GM23338 (cell line): ENCODE measurements around the gene EDEM1. TPM values are rescaled to one million over a fixed set of nuclear protein-coding genes. Genes with fewer than 3 reads are reported as not detected.

ENCODE experiments used
- ATAC-seq: fragments of 200-7000 bp; cut with Tn5 transposase; 3 replicates; pipeline ENCODE4 v1.9.1; 2020
- DNase-seq: peaks from one replicate; pipeline ENCODE4 v3.0.0-alpha.2; 2015; ENCODE audit warnings: low spot score
- H2AFZ ChIP-seq: fragments of 200-600 bp; sonication (generic); 2 replicates; pipeline ENCODE4 v1.8.0; 2016; ENCODE audit warnings: antibody characterized with exemption, mild to moderate bottlenecking, moderate library complexity
- H3F3A ChIP-seq: fragments of 200-600 bp; sonication (generic); replicated peaks from 2 replicates; pipeline ENCODE4 v1.8.0; 2017; ENCODE audit warnings: antibody characterized with exemption, mixed run types, low read depth
- H3K27ac ChIP-seq: fragments of 200-600 bp; sonication (generic); 2 replicates; pipeline ENCODE4 v1.6.1; 2016; ENCODE audit warnings: low read depth
- H3K27me3 ChIP-seq: fragments of 200-600 bp; sonication (generic); 2 replicates; pipeline ENCODE4 v1.8.0; 2016; ENCODE audit warnings: mild to moderate bottlenecking, mixed run types, moderate library complexity; ENCODE audit not compliant: insufficient read depth
- H3K36me3 ChIP-seq: fragments of 200-600 bp; sonication (generic); 2 replicates; pipeline ENCODE4 v1.8.0; 2016; ENCODE audit warnings: mild to moderate bottlenecking; ENCODE audit not compliant: insufficient read depth
- H3K4me1 ChIP-seq: fragments of 200-600 bp; sonication (generic); 2 replicates; pipeline ENCODE4 v1.8.0; 2016; ENCODE audit warnings: mild to moderate bottlenecking, moderate library complexity; ENCODE audit not compliant: insufficient read depth
- H3K4me2 ChIP-seq: fragments of 200-600 bp; sonication (generic); 2 replicates; pipeline ENCODE4 v1.7.1; 2017; ENCODE audit warnings: mixed run types
- H3K4me3 ChIP-seq: fragments of 200-600 bp; sonication (generic); 2 replicates; pipeline ENCODE4 v1.6.1; 2016; ENCODE audit warnings: mixed run types
- H3K79me2 ChIP-seq: fragments of 200-600 bp; sonication (generic); replicated peaks from 2 replicates; pipeline ENCODE4 v1.8.0; 2017; ENCODE audit warnings: mild to moderate bottlenecking; ENCODE audit not compliant: insufficient read depth
- H3K9me2 ChIP-seq: fragments of 200-600 bp; sonication (generic); 2 replicates; pipeline ENCODE4 v1.8.0; 2017; ENCODE audit not compliant: insufficient read depth
- H4K20me1 ChIP-seq: fragments of 200-600 bp; sonication (generic); replicated peaks from 2 replicates; pipeline ENCODE4 v1.8.0; 2017; ENCODE audit warnings: mild to moderate bottlenecking; ENCODE audit not compliant: insufficient read depth
- H3K27ac Mint-ChIP-seq: 2 replicates; pipeline ENCODE4 v1.8.0; 2020; ENCODE audit warnings: inconsistent platforms, mild to moderate bottlenecking, moderate library complexity, mixed read lengths
- H3K27me3 Mint-ChIP-seq: 3 replicates; pipeline ENCODE4 v1.8.0; 2022; ENCODE audit warnings: low read depth, mild to moderate bottlenecking, moderate library complexity, mixed read lengths, inconsistent platforms; ENCODE audit not compliant: insufficient read depth, poor library complexity
- H3K36me3 Mint-ChIP-seq: 3 replicates; pipeline ENCODE4 v1.8.0; 2021; ENCODE audit warnings: low read depth, mild to moderate bottlenecking, inconsistent platforms, moderate library complexity, mixed read lengths
- H3K4me1 Mint-ChIP-seq: 3 replicates; pipeline ENCODE4 v1.8.0; 2020; ENCODE audit warnings: mild to moderate bottlenecking, inconsistent platforms, mixed read lengths
- H3K4me3 Mint-ChIP-seq: 3 replicates; pipeline ENCODE4 v1.8.0; 2021; ENCODE audit warnings: moderate library complexity, mild to moderate bottlenecking, inconsistent platforms, mixed read lengths
- H3K9me3 Mint-ChIP-seq: 3 replicates; pipeline ENCODE4 v1.8.0; 2020; ENCODE audit warnings: moderate library complexity, mild to moderate bottlenecking, inconsistent platforms, mixed read lengths
- CREB1 ChIP-seq: fragments of 250-450 bp; sonication (Bioruptor Pico); IDR thresholded peaks from 2 replicates; pipeline ENCODE4 v1.5.0; 2020; ENCODE audit warnings: low read depth, mild to moderate bottlenecking, moderate library complexity
- EZH2 ChIP-seq: fragments of 200-600 bp; sonication (generic); IDR thresholded peaks from one replicate; pipeline ENCODE4 v1.8.0; 2017; ENCODE audit warnings: antibody characterized with exemption, mild to moderate bottlenecking, low read depth; ENCODE audit not compliant: unreplicated experiment
- EZH2phosphoT487 ChIP-seq: fragments of 200-600 bp; sonication (generic); IDR thresholded peaks from one replicate; pipeline ENCODE4 v1.8.1; 2018; ENCODE audit warnings: antibody characterized with exemption; ENCODE audit not compliant: unreplicated experiment
- JUNB ChIP-seq: IDR thresholded peaks from one replicate; pipeline ENCODE4 v1.6.1; 2016; ENCODE audit warnings: antibody characterized with exemption; ENCODE audit not compliant: unreplicated experiment
- NANOG ChIP-seq: IDR thresholded peaks from 2 replicates; pipeline ENCODE4 v1.6.1; 2016; ENCODE audit warnings: antibody characterized with exemption, borderline replicate concordance
- POLR2AphosphoS5 ChIP-seq: IDR thresholded peaks from 2 replicates; pipeline ENCODE4 v1.6.1; 2016; ENCODE audit warnings: antibody characterized with exemption, low read depth
- STAT1 ChIP-seq: IDR thresholded peaks from one replicate; pipeline ENCODE4 v1.6.1; 2016; ENCODE audit warnings: antibody characterized with exemption; ENCODE audit not compliant: unreplicated experiment
- ZNF114 ChIP-seq: fragments of 250-450 bp; sonication (Bioruptor Pico); IDR thresholded peaks from 2 replicates; pipeline ENCODE4 v1.5.0; 2020; ENCODE audit warnings: mild to moderate bottlenecking, moderate library complexity
- ZNF331 ChIP-seq: fragments of 250-450 bp; sonication (Bioruptor Pico); IDR thresholded peaks from 2 replicates; pipeline ENCODE4 v1.5.0; 2020; ENCODE audit warnings: low read depth, mild to moderate bottlenecking, moderate library complexity
- polyA plus RNA-seq: library from polyadenylated mRNA; unstranded; fragments of >200 nt; fragmentation: Nextera tagmentation; extraction: Ambion mirVana; gene quantifications from 2 replicates; pipeline ENCODE4 v1.2.1, GENCODE V29; 2016
- total RNA-seq: library from RNA; depleted of rRNA; stranded (reverse); fragments of >200 nt; shearing (Covaris generic); gene quantifications from 2 replicates; pipeline ENCODE4 v1.2.3, GENCODE V29; 2014
- TF ChIP-seq, protein P1 (sequence below): IDR thresholded peaks from 2 replicates; pipeline ENCODE4 v1.6.1; 2016; ENCODE audit warnings: antibody characterized with exemption
- TF ChIP-seq, protein P2 (sequence below): IDR thresholded peaks from one replicate; pipeline ENCODE4 v1.6.1; 2018; ENCODE audit warnings: antibody characterized with exemption; ENCODE audit not compliant: unreplicated experiment
- TF ChIP-seq, protein P3 (sequence below): fragments of 250-450 bp; sonication (Bioruptor Pico); IDR thresholded peaks from 2 replicates; pipeline ENCODE4 v1.5.0; 2020; ENCODE audit warnings: mild to moderate bottlenecking, moderate library complexity
- TF ChIP-seq, protein P4 (sequence below), 2 experiments: fragments of 200-600 bp in 1 of 2; sonication (generic) in 1 of 2; conservative IDR thresholded peaks; 2 replicates each; pipeline versions ENCODE4 v1.5.1 to v1.6.1; 2016 to 2017; ENCODE audit warnings: antibody characterized with exemption in 2 of 2, low read depth in 2 of 2, mild to moderate bottlenecking in 2 of 2, moderate library complexity in 1 of 2

The EDEM1 gene
- total and polyA plus RNA-seq, 2 experiments from 2014 or later, result 2.2 to 36.7 TPM

DNA sequence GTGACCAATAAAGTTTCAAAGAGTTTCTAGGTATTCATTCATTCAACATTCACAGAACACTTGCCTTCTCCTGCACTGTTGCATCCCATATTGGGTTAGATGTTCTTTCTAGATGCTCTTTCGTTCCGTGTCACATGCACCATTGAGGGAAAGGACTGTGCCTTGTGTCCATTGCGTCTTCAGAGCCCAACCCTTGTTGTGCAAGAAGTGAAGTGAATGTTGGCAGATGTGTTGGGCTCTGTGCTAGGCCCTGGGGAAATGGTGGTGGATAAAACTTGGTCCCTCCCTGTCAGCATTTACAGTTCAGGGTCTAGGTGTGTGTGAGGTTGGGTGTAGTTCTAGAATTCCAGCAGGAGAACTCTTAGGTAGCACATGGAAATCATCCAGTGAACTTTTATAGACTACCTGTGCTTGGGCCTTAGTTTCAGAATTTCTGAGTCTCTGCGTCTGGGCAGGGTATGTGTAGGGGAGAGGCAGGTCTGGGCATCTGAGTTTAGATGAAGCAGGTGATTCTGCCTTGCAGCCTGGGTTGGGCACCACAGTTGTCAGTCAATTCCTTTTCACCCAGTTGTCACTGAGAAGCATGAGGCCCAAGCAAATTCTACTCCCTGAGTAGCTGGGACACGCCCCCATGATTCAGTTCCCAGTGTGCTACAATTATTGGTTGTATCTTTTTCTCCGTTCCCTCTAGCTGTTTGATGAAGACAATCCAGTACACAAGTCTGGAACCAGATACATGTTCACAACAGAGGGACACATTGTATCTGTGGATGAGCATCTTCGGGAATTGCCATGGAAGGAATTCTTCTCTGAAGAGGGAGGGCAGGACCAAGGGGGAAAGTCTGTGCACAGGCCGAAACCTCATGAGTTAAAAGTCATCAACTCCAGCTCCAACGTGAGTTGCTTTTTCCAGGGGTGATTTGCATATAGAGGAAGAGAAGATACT, 25.4 kb downstream of the EDEM1 start:
- Histone ChIP-seq H3K27me3 (no peaks in the 10 kb centered on the region), H2AFZ (no peak overlapping the region), H3K4me2 (peak overlapping the region; percentile 37; the same call in 1 of the 2 replicates), H3K4me3 (no peak overlapping the region), H3K9me2 (no peaks in the 10 kb centered on the region), H3K79me2 (no peaks in the 10 kb centered on the region), H3K4me1 (peaks cover 10% of the 10 kb centered on the region; the same call in 1 of the 2 replicates), H3K36me3 (peaks cover 27% of the 10 kb centered on the region), H4K20me1 (no peaks in the 10 kb centered on the region), H3K27ac (peak overlapping the region; percentile 78; the same call in 1 of the 2 replicates), H3F3A (no peaks in the 10 kb centered on the region)
- DNase-seq (peak; percentile 43), ATAC-seq (peak; percentile 70)
- H3K9me3 Mint-ChIP-seq, result no peaks in the 10 kb centered on the region; the same call in 2 of the 3 replicates
- peaks cover 56% of the 10 kb centered on the region for H3K4me1 Mint-ChIP-seq
- peak overlapping the region; percentile 19; the same call in 2 of the 3 replicates for H3K4me3 Mint-ChIP-seq
- peak overlapping the region; percentile 92 for H3K27ac Mint-ChIP-seq
- TF ChIP-seq CREB1 (CRISPR knock-in tag) (no peak), EZH2phosphoT487 (no peak), NANOG (no peak), ZNF114 (CRISPR knock-in tag) (no peak), JUNB (no peak), STAT1 (no peak), POLR2AphosphoS5 (no peak), ZNF331 (CRISPR knock-in tag) (no peak), EZH2 (no peak)
- TF ChIP-seq, protein P1, sequence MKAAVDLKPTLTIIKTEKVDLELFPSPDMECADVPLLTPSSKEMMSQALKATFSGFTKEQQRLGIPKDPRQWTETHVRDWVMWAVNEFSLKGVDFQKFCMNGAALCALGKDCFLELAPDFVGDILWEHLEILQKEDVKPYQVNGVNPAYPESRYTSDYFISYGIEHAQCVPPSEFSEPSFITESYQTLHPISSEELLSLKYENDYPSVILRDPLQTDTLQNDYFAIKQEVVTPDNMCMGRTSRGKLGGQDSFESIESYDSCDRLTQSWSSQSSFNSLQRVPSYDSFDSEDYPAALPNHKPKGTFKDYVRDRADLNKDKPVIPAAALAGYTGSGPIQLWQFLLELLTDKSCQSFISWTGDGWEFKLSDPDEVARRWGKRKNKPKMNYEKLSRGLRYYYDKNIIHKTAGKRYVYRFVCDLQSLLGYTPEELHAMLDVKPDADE, result no peak
- TF ChIP-seq, protein P2, sequence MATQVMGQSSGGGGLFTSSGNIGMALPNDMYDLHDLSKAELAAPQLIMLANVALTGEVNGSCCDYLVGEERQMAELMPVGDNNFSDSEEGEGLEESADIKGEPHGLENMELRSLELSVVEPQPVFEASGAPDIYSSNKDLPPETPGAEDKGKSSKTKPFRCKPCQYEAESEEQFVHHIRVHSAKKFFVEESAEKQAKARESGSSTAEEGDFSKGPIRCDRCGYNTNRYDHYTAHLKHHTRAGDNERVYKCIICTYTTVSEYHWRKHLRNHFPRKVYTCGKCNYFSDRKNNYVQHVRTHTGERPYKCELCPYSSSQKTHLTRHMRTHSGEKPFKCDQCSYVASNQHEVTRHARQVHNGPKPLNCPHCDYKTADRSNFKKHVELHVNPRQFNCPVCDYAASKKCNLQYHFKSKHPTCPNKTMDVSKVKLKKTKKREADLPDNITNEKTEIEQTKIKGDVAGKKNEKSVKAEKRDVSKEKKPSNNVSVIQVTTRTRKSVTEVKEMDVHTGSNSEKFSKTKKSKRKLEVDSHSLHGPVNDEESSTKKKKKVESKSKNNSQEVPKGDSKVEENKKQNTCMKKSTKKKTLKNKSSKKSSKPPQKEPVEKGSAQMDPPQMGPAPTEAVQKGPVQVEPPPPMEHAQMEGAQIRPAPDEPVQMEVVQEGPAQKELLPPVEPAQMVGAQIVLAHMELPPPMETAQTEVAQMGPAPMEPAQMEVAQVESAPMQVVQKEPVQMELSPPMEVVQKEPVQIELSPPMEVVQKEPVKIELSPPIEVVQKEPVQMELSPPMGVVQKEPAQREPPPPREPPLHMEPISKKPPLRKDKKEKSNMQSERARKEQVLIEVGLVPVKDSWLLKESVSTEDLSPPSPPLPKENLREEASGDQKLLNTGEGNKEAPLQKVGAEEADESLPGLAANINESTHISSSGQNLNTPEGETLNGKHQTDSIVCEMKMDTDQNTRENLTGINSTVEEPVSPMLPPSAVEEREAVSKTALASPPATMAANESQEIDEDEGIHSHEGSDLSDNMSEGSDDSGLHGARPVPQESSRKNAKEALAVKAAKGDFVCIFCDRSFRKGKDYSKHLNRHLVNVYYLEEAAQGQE, result no peak
- TF ChIP-seq, protein P3, sequence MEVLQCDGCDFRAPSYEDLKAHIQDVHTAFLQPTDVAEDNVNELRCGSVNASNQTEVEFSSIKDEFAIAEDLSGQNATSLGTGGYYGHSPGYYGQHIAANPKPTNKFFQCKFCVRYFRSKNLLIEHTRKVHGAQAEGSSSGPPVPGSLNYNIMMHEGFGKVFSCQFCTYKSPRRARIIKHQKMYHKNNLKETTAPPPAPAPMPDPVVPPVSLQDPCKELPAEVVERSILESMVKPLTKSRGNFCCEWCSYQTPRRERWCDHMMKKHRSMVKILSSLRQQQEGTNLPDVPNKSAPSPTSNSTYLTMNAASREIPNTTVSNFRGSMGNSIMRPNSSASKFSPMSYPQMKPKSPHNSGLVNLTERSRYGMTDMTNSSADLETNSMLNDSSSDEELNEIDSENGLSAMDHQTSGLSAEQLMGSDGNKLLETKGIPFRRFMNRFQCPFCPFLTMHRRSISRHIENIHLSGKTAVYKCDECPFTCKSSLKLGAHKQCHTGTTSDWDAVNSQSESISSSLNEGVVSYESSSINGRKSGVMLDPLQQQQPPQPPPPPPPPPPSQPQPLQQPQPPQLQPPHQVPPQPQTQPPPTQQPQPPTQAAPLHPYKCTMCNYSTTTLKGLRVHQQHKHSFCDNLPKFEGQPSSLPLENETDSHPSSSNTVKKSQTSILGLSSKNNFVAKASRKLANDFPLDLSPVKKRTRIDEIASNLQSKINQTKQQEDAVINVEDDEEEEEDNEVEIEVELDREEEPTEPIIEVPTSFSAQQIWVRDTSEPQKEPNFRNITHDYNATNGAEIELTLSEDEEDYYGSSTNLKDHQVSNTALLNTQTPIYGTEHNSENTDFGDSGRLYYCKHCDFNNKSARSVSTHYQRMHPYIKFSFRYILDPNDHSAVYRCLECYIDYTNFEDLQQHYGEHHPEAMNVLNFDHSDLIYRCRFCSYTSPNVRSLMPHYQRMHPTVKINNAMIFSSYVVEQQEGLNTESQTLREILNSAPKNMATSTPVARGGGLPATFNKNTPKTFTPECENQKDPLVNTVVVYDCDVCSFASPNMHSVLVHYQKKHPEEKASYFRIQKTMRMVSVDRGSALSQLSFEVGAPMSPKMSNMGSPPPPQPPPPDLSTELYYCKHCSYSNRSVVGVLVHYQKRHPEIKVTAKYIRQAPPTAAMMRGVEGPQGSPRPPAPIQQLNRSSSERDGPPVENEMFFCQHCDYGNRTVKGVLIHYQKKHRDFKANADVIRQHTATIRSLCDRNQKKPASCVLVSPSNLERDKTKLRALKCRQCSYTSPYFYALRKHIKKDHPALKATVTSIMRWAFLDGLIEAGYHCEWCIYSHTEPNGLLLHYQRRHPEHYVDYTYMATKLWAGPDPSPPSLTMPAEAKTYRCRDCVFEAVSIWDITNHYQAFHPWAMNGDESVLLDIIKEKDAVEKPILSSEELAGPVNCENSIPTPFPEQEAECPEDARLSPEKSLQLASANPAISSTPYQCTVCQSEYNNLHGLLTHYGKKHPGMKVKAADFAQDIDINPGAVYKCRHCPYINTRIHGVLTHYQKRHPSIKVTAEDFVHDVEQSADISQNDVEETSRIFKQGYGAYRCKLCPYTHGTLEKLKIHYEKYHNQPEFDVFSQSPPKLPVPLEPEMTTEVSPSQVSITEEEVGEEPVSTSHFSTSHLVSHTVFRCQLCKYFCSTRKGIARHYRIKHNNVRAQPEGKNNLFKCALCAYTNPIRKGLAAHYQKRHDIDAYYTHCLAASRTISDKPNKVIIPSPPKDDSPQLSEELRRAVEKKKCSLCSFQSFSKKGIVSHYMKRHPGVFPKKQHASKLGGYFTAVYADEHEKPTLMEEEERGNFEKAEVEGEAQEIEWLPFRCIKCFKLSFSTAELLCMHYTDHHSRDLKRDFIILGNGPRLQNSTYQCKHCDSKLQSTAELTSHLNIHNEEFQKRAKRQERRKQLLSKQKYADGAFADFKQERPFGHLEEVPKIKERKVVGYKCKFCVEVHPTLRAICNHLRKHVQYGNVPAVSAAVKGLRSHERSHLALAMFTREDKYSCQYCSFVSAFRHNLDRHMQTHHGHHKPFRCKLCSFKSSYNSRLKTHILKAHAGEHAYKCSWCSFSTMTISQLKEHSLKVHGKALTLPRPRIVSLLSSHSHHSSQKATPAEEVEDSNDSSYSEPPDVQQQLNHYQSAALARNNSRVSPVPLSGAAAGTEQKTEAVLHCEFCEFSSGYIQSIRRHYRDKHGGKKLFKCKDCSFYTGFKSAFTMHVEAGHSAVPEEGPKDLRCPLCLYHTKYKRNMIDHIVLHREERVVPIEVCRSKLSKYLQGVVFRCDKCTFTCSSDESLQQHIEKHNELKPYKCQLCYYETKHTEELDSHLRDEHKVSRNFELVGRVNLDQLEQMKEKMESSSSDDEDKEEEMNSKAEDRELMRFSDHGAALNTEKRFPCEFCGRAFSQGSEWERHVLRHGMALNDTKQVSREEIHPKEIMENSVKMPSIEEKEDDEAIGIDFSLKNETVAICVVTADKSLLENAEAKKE, result no peak
- TF ChIP-seq, protein P4, sequence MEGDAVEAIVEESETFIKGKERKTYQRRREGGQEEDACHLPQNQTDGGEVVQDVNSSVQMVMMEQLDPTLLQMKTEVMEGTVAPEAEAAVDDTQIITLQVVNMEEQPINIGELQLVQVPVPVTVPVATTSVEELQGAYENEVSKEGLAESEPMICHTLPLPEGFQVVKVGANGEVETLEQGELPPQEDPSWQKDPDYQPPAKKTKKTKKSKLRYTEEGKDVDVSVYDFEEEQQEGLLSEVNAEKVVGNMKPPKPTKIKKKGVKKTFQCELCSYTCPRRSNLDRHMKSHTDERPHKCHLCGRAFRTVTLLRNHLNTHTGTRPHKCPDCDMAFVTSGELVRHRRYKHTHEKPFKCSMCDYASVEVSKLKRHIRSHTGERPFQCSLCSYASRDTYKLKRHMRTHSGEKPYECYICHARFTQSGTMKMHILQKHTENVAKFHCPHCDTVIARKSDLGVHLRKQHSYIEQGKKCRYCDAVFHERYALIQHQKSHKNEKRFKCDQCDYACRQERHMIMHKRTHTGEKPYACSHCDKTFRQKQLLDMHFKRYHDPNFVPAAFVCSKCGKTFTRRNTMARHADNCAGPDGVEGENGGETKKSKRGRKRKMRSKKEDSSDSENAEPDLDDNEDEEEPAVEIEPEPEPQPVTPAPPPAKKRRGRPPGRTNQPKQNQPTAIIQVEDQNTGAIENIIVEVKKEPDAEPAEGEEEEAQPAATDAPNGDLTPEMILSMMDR (conservative IDR thresholded peaks at IDR 0.05; ENCODE audit: low read depth in 2 of 2), result no peak
- H3K27me3 Mint-ChIP-seq, result peaks cover 7% of the 10 kb centered on the region
- H3K36me3 Mint-ChIP-seq, result peaks cover 93% of the 10 kb centered on the region
